HS-5 (cell line): ENCODE measurements around the gene TRAPPC10.

Experiments used
- DNase-seq: peaks from one replicate; pipeline ENCODE4 v3.0.0-alpha.2; 2012; ENCODE audit warnings: low read depth

The TRAPPC10 gene

DNA sequence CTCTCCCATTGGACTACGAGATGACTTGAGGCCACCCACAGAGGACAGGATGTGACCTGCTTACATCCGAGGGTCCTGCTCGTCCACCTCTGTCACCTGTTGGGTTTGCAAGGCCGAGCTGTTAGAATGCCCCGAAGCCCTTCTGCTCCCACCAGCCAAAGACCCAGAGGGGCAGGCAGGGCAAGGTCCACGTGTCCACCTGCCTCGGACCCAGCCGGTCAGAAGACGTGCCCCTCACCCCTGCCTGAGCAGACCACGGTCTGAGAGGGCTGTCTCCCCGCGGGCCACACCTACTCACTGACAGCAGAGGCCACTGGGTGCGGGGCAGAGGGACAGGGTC, 30.3 kb upstream of the TRAPPC10 start:
- DNase-seq: no peak

DNA sequence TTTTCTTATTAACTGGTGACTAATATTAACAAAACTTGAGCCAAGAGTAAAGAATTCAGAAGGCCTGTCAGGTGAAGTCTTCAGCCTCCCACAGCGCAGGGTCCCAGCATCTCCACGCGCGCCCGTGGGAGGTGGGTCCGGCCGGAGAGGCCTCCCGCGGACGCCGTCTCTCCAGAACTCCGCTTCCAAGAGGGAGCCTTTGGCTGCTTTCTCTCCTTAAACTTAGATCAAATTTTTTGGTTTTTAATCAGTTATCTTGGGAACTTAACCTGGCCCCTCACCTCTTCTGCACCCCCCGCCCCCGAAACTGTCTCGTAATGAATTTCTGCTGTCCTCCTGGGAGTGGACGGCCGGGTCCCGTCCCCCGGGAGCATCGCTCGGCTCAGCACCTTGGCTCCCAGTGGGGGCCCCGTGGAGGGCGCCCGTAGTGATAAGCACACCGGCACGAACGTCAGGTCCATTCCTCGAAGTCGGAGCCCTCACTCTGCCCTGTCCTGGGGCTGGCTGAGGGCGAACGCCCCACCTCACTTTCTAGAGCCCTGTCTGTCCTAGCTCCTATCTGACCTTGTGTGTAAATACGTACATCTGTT, 29.5 kb upstream of the TRAPPC10 start:
- no peak for DNase-seq

- no peak for DNase-seq
These were observed 28.7 kb upstream of the TRAPPC10 start for GRCh38 chr21:43983390-43983789.

GRCh38 chr21:43983860-43984420, 28.2 kb upstream of the TRAPPC10 start:
- DNase-seq: no peak

GRCh38 chr21:43984905-43985689, 27.0 kb upstream of the TRAPPC10 start:
- DNase-seq: no peak

DNA sequence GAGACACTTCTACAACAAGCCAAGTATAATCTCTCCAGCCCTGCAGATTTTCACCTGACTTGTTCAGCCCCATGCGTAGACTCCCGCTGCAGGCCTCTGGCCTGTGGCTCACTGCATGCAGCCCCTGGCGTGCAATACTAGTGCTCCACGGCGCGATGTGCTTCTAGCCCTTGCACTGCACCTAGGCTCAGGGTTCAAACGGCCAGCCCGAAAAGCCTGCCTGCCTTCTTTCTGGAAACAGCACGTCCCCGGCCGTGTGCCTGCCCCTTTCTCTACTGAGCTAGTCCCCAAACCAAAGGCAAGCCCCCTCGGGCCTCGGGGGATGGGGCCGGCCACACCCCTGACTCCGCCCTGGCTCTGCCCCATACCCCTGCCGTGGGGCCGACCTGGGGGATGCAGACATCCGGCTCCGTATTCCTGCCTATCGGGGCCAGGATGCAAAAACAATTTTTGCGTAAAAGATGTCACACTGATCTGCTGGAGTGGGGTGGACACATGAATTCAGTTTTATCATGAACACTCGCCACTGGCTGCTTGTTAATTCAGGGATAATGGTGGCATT, 26.3 kb upstream of the TRAPPC10 start:
- DNase-seq: no peak

DNA sequence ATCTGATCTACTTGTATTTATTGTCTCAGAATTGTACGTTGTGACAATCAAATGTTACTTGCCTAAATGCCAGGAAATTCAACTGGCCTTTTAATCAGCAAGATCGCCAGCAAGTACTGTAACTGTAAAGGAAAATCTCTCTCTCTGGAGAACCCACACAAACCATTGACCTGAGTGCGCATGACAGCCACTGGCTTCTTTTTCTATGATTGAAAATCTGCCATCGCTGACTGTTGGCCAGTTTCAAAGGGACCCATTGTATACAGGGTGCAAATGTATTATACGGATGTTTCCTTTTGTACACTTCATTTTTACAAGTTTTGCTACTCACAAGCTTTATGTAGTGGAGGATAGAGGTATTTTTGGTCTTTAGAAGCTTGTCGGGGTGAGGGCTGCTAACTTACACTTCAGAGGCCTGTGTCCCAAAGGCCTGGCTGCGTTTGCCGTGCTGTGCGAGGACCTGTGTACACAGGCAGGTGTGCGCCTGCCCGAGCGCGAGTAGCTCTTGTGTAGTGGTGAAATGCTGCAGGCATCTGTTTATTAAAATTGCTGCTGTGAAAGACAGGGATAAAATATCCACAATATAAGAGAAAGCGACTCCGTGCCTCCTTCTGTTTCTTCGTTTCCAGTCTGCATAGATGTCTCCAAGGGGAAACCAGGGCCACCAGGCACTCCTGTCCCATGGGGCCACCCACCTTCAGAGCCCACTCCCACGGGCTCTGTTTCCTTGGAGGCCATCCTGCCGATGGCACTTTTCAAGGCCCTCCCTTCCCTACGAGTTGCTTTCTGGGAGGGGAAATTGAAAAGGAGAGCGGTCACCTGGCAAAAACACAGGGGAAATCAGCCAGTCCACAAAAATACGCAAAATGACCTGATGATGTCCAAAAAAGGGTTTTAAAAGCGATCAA, 25.3 kb upstream of the TRAPPC10 start:
- no peak for DNase-seq

GRCh38 chr21:43987509-43987908, 24.6 kb upstream of the TRAPPC10 start:
- DNase-seq: no peak

DNA sequence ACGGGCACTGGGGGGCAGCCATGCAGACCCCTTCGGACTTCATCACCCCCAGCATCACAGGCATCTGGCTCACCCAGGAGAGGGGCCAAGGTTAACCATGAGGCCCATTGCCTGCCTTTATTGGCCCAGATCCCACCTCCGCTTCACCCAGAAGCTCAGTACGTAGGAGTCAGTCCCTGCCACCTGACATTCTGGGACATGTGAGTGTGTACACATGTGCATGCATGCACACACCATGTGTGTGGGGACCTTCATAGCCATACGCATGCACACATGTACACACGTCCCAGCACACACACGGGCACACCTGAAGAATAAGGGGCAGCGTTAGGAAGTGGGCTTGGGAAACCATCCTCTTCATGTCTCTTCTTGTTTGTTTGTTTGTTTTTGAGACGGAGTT, 24.1 kb upstream of the TRAPPC10 start:
- no peak for DNase-seq

DNA sequence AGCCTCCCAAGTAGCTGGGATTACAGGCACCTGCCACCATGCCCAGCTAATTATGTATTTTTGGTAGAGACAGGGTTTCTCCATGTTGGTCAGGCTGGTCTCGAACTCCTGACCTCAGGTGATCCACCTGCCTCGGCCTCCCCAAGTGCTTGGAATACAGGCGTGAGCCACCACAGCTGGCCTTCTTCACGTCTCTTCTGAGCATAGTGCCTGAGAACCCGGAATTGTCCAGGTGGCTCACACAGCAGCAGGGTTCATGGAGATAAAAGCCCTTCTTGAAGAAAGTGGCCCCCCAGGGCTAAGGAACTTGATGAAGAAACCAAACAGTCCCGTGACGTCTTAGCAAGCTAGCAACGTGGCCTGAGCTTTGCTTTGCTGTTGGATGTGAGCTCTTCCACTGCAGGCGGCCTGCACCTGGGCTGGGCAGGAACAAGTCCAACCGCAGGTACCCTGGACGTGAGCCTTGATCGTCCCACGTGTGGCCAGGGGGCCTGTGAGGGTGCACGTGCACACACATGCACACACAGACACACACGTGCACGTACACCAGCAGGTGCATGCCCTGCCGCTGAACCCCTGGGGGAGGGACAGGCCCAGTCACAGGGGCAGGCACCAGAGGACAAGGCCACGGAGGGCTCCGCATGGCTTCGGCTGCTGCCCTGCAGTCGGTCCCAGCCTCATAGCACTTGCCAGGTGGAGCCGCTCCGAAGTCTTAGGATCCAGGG, 23.4 kb upstream of the TRAPPC10 start:
- DNase-seq: no peak

DNA sequence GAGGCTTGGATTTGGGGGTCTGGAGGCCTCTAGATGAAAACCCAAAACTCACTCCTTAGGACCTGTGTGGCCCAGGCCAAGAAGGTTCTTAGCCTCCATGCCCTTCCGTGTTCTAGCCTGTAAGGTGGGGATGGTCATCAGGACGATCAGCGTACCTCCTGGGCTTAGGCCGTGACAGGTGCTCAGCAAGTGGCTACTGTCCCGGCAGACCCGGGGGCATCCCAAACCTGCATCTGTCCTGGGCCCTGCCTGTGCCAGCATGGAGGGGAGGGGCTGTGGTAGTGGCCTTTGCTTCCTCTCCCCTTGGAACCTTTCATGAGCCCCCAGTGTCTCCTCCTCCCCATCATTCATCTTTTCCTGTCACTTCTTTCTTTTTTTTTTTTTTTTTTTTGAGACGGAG, 22.7 kb upstream of the TRAPPC10 start:
- no peak for DNase-seq

- DNase-seq: no peak
These were observed 20.6 kb upstream of the TRAPPC10 start for GRCh38 chr21:43991447-43991991.

DNA sequence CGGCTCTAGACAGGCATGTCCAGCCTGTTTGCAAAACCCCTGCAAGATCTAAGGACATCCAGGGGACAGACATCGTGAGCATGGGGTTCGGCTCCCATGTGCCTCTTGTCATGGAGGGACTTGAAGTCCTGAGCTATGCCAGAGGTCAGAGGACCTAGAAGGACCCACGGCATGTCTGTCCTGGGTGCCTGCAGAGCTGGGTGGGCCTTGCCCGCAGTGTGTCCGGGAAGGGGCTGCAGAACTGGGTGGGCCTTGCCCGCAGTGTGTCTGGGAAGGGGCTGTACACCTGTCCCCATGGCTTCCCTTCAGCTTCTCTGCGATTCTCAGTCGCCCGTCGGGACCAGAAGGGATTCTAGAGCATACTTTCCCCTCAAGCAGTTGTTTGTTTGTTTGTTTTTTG, 20.0 kb upstream of the TRAPPC10 start:
- no peak for DNase-seq

GRCh38 chr21:43993420-43993934, 18.6 kb upstream of the TRAPPC10 start:
- DNase-seq: no peak

DNA sequence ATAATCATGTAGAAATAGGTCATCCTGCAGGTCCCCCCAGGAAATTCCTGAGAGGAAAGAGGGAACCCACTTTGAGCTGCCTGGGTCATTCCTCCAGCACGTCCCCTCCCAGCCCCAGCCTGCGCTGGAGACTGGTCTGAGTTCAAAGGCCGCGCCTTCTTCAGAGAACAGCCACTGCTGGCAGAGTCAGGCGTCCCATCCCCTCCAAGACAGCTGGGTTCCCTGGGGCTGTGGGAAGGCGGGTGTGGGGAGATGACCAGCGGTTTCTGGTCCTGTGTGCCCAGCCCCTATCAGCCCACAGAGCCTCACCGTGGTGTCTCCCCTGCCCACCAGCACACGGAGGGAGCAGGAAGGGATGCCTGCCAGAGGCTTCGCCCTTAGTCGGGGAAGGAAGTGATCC, 18.0 kb upstream of the TRAPPC10 start:
- DNase-seq: no peak

GRCh38 chr21:43994646-43995045, 17.5 kb upstream of the TRAPPC10 start:
- no peak for DNase-seq

- no peak for DNase-seq
These were observed 16.5 kb upstream of the TRAPPC10 start for GRCh38 chr21:43995521-43996105.

DNA sequence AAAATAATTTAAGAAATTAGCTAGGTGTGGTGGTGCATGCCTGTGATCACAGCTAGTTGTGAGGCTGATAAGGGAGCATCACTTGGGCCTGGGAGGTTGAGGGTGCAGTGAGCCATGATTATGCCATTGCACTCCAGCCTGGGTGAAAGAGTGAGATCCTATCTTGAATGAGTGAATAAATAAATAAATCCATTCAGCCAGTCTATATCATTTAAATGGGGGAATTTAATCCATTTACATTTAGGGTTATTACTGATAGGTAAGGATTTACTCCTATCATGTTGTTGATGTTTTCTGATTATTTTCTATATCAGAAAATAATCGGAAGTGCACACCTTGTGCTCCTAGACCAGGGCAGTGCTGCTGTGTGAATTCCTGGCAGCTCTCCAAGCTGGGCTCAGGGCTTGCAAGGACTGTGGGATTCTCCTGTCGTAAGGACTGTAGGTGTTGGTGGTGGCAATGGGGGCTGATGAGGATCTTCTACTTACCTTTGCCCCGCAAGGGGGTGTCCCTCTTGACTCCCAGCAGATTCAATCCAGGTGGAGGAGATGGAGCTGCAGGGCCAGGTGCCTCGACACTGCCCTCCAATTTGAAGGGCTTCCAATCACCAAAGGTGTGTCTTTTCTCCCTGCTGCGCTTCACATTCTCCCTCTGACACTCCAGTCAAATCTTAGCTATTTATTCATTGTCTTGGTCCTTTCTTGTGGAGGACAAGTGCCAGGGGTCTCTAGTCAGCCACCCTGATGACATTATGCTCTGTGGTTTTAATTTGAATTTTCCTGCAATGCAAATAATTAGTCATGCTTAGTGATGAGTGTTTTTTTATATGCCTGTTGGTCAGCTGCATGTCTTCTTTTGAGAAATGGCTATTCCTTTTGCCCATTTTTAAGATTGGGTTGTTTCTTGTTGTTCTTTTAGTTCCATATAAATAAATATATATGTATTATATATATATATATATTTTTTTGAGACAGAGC, 14.1 kb upstream of the TRAPPC10 start:
- DNase-seq: no peak

GRCh38 chr21:44000360-44000759, 11.7 kb upstream of the TRAPPC10 start:
- DNase-seq: no peak

GRCh38 chr21:44002511-44002910, 9.6 kb upstream of the TRAPPC10 start:
- no peak for DNase-seq
